ENCODE results near the gene PRKD3. TPM values are rescaled to one million over a fixed set of nuclear protein-coding genes. Genes with fewer than 3 reads are reported as not detected.

PRKD3 gene
- total and polyA plus RNA-seq, 2 of the 13 experiments (the other 11 are each of a cell fraction or from before 2014, with no cell fraction given) = 11.6 to 38.4 TPM

DNA sequence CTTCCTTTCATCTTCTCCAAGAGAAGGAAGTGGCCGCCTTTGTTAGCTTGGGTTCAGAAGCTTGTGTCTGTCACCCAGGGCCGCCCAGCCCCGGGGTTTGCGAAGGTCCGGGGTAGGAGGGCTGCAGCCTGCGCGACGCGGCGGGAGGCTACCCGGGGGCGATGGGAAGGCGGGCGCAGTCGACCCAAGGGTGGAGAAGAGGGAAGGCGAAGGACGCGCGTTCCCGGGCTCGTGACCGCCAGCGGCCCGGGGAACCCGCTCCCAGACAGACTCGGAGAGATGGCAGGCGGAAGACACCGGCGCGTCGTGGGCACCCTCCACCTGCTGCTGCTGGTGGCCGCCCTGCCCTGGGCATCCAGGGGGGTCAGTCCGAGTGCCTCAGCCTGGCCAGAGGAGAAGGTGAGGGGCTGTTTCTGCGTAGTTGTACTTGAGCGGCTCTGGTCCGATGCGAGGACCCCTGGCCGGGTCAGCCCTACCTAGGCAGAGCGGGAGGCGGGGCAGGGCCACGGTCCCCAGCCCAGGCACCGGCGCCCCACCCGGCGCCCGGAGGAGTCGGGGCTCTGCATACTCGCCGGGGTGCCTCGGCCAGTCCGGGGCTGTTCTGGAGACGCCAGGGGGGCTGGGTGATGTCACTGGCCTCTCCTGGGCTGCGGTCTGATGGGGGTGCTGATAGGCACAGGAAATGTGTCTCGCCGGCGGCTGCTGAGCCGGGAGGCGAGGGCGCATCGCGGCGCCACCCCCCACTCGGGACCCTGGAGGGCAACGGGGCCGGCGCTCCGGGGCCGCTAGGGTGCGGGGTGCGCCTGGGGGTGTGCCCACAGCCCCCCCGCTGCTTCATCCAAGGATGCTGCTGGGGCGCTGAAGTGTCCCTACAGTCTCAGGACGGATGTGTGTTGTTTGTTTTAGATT lies 20.1 kb upstream of the PRKD3 start, which contains the start of gene QPCT (continued):
- TF ChIP-seq, protein P1, sequence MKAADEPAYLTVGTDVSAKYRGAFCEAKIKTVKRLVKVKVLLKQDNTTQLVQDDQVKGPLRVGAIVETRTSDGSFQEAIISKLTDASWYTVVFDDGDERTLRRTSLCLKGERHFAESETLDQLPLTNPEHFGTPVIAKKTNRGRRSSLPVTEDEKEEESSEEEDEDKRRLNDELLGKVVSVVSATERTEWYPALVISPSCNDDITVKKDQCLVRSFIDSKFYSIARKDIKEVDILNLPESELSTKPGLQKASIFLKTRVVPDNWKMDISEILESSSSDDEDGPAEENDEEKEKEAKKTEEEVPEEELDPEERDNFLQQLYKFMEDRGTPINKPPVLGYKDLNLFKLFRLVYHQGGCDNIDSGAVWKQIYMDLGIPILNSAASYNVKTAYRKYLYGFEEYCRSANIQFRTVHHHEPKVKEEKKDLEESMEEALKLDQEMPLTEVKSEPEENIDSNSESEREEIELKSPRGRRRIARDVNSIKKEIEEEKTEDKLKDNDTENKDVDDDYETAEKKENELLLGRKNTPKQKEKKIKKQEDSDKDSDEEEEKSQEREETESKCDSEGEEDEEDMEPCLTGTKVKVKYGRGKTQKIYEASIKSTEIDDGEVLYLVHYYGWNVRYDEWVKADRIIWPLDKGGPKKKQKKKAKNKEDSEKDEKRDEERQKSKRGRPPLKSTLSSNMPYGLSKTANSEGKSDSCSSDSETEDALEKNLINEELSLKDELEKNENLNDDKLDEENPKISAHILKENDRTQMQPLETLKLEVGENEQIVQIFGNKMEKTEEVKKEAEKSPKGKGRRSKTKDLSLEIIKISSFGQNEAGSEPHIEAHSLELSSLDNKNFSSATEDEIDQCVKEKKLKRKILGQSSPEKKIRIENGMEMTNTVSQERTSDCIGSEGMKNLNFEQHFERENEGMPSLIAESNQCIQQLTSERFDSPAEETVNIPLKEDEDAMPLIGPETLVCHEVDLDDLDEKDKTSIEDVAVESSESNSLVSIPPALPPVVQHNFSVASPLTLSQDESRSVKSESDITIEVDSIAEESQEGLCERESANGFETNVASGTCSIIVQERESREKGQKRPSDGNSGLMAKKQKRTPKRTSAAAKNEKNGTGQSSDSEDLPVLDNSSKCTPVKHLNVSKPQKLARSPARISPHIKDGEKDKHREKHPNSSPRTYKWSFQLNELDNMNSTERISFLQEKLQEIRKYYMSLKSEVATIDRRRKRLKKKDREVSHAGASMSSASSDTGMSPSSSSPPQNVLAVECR (CRISPR knock-in tag; IDR thresholded peaks at IDR 0.05; ENCODE audit: borderline replicate concordance) = 0 out of 2 replicates have a peak, but pooled peaks have one; percentile 17
- no peak for TF ChIP-seq PPARG (CRISPR knock-in tag; conservative IDR thresholded peaks at IDR 0.05)
- TF ChIP-seq ZC3H13 (CRISPR knock-in tag; IDR thresholded peaks at IDR 0.05) = no peak
- TF ChIP-seq EZH2 (conservative IDR thresholded peaks at IDR 0.05; ENCODE audit: low read depth, low read length) = no peak; the same call in 1 of the 2 replicates
- no peak for TF ChIP-seq DNMT1 (CRISPR knock-in tag; IDR thresholded peaks at IDR 0.05)
- TF ChIP-seq ATF1 (CRISPR knock-in tag; IDR thresholded peaks at IDR 0.05) = no peak
- no peak for TF ChIP-seq ZFP41 (CRISPR knock-in tag; IDR thresholded peaks at IDR 0.05; ENCODE audit: borderline replicate concordance)
- TF ChIP-seq YEATS4 (CRISPR knock-in tag; IDR thresholded peaks at IDR 0.05; ENCODE audit: borderline replicate concordance) = no peak
- TF ChIP-seq ZZZ3 (CRISPR knock-in tag; IDR thresholded peaks at IDR 0.05; ENCODE audit: borderline replicate concordance) = no peak
- no peak for TF ChIP-seq TMF1 (CRISPR knock-in tag; IDR thresholded peaks at IDR 0.05; ENCODE audit: low read depth)
- TF ChIP-seq, protein P2, sequence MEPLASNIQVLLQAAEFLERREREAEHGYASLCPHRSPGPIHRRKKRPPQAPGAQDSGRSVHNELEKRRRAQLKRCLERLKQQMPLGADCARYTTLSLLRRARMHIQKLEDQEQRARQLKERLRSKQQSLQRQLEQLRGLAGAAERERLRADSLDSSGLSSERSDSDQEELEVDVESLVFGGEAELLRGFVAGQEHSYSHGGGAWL (CRISPR knock-in tag; IDR thresholded peaks at IDR 0.05) = peak; percentile 59; the same call in 1 of the 2 replicates
- no peak for TF ChIP-seq RFX5 (IDR thresholded peaks at IDR 0.05; ENCODE audit: low read depth, low read length)
- TF ChIP-seq, protein P3, sequence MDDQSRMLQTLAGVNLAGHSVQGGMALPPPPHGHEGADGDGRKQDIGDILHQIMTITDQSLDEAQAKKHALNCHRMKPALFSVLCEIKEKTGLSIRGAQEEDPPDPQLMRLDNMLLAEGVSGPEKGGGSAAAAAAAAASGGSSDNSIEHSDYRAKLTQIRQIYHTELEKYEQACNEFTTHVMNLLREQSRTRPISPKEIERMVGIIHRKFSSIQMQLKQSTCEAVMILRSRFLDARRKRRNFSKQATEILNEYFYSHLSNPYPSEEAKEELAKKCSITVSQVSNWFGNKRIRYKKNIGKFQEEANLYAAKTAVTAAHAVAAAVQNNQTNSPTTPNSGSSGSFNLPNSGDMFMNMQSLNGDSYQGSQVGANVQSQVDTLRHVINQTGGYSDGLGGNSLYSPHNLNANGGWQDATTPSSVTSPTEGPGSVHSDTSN (CRISPR knock-in tag; IDR thresholded peaks at IDR 0.05; ENCODE audit: borderline replicate concordance) = no peak
- TF ChIP-seq HNRNPUL1 (IDR thresholded peaks at IDR 0.05; ENCODE audit: low read depth, low read length) = no peak
- TF ChIP-seq ZMAT3 (CRISPR knock-in tag; conservative IDR thresholded peaks at IDR 0.05) = no peak; the same call in 1 of the 2 replicates
- TF ChIP-seq, protein P4, sequence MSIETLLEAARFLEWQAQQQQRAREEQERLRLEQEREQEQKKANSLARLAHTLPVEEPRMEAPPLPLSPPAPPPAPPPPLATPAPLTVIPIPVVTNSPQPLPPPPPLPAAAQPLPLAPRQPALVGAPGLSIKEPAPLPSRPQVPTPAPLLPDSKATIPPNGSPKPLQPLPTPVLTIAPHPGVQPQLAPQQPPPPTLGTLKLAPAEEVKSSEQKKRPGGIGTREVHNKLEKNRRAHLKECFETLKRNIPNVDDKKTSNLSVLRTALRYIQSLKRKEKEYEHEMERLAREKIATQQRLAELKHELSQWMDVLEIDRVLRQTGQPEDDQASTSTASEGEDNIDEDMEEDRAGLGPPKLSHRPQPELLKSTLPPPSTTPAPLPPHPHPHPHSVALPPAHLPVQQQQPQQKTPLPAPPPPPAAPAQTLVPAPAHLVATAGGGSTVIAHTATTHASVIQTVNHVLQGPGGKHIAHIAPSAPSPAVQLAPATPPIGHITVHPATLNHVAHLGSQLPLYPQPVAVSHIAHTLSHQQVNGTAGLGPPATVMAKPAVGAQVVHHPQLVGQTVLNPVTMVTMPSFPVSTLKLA (IDR thresholded peaks at IDR 0.05) = no peak
- TF ChIP-seq, protein P5, sequence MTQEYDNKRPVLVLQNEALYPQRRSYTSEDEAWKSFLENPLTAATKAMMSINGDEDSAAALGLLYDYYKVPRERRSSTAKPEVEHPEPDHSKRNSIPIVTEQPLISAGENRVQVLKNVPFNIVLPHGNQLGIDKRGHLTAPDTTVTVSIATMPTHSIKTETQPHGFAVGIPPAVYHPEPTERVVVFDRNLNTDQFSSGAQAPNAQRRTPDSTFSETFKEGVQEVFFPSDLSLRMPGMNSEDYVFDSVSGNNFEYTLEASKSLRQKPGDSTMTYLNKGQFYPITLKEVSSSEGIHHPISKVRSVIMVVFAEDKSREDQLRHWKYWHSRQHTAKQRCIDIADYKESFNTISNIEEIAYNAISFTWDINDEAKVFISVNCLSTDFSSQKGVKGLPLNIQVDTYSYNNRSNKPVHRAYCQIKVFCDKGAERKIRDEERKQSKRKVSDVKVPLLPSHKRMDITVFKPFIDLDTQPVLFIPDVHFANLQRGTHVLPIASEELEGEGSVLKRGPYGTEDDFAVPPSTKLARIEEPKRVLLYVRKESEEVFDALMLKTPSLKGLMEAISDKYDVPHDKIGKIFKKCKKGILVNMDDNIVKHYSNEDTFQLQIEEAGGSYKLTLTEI (CRISPR knock-in tag; conservative IDR thresholded peaks at IDR 0.05) = no peak
- TF ChIP-seq, protein P6, sequence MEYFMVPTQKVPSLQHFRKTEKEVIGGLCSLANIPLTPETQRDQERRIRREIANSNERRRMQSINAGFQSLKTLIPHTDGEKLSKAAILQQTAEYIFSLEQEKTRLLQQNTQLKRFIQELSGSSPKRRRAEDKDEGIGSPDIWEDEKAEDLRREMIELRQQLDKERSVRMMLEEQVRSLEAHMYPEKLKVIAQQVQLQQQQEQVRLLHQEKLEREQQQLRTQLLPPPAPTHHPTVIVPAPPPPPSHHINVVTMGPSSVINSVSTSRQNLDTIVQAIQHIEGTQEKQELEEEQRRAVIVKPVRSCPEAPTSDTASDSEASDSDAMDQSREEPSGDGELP (IDR thresholded peaks at IDR 0.05; ENCODE audit: borderline replicate concordance, low read depth) = no peak
- no peak for TF ChIP-seq FOXM1 (CRISPR knock-in tag; IDR thresholded peaks at IDR 0.05)
